DMS 273 treated with DMSO at 0.1 percent for 48 hours (cell line): ENCODE results near the gene FBXO42.
"Not testable (repeated sequence)": the region's sequence is repeated elsewhere in the genome, so short reads cannot be mapped to it uniquely, and the experiment has no call there.

Source experiments
- DNase-seq: peaks from one replicate; lab custom pipeline; 2025; lab: John Stamatoyannopoulos, UW

Gene FBXO42

GRCh38 chr1:16221499-16221898, 130.8 kb downstream of the FBXO42 start:
- DNase-seq = no peak

DNA sequence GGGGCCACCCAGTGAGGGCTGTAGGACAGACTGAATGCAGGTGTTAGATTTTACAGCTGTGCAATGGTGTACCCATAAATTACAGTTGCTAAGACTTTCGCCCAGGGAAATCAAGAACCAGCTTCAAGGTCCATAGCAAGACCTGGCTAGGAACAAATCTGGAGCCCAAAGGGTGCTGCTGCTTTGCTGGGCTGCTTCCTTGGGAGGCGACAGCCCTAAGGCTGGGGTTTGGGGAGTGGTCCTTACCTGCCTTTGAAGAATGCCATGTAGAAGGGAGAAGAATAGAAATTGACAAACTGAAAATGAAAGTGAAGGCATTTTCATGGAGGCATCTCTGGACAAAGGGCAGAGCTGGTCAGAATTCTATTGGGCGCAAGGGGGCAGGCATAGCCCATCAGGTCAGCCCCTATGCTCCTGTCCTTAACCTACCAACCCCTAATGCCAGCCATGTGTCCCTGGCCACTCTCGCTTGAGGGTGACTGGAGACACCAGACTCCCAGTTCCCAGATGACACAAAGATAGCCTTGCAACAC, 132.2 kb downstream of the FBXO42 start:
- no peak for DNase-seq

DNA sequence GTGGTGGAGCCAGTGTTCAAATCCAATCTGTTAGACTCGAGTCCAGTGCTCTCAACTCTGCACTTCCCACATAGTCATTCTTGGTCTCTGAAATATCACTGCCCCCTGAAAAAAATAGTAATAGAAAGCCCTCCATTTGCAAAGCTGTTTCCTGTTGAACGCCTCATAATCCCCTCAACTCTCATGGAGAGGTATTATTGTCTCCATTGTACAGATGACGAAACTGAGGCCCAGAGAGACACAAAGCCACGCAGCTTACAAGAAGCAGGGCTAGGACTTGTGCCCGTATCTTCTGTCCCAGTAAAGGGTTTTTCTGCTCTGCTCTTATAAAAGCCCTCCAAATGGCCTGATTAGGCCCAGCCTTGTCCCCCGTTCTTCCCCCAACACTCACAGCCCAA, 133.6 kb downstream of the FBXO42 start:
- DNase-seq = no peak

- no peak for DNase-seq
Measured at GRCh38 chr1:16218014-16218673, 134.1 kb downstream of the FBXO42 start.

GRCh38 chr1:16217061-16217785, 135.1 kb downstream of the FBXO42 start:
- DNase-seq = peak; percentile 76

DNA sequence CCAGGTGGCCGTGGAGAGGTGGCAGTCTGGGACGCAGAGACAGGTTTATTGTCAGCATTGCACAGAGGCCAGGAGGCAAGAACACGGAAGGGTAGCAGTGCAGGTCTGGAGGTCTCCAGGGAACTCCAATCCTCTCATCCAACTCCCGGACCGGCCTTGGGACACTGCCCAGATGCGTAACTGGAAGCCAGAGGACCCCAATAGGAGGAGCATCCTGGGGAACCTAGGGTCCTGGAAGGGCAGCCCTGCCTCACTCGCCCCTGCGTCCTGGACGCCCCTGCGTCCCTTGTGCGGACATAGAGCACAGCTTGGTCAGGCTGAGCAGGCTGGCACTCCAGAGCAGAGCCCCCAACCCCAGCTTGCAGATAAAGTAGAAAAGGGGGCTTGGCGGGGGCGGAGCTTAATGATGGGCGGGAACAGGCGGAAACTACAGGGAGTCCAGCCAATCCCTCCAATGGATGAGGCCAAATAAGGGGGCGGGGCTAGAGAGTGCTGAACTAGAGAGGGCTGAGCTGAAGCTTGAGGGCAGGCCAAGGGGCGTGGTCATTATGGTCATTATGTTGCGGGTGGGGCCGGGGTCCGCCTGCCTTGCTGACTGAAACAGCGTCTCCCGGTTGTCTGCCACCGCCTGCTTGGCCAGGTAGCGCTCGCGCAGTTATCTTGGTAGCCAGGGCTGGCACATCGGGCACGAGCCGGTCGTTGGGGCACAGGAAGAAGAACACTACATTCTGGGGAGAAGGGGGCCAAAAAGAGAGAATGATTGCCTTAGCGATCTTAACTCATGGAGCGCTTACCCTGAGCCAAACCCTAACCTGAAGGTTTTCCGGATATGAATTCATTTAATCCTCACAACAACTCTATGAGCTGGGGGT, 136.2 kb downstream of the FBXO42 start:
- DNase-seq = peak; percentile 23

DNA sequence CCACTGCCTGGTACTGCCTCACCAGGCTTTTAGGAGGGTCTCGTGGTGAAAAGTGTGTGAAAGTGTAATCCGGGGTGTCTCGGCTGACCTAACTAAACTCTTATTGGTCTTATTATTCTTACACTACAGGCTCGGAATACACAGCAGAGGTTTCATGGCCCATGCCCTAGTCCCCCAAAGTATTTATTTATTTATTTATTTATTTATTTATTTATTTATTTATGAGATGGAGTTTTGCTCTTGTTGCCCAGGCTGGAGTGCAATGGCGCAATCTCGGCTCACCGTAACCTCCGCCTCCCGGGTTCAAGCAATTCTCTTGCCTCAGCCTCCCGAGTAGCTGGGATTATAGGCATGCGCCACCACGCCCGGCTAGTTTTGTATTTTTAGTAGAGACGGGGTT, 137.0 kb downstream of the FBXO42 start:
- not testable (repeated sequence) for DNase-seq

DNA sequence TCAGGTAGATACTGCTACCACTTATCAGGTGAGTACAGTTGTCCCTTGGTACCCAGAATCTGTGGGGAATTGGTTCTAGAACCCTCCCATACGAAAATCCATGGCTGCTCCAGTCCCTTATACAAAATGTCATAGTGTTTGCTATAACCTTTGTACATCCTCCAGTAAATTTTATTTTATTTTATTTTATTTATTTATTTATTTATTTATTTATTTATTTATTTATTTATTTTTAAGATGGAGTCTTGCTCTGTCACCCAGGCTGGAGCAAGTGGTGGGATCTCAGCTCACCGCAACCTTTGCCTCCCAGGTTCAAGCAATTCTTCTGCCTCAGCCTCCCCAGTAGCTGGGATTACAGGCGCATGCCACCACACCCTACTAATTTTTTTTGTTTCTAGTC, 138.7 kb downstream of the FBXO42 start:
- DNase-seq = not testable (repeated sequence)

- DNase-seq = no peak
Measured at GRCh38 chr1:16213013-16213412, 139.3 kb downstream of the FBXO42 start.

- DNase-seq = no peak
Measured at GRCh38 chr1:16212251-16212961, 139.9 kb downstream of the FBXO42 start, which contains the start of gene ARHGEF19. Gene ARHGEF19, minus strand, starts transcription at chr1:16212652. Its CDS starts 3,598 bp downstream, at chr1:16209054.

GRCh38 chr1:16211824-16212223, 140.5 kb downstream of the FBXO42 start:
- no peak for DNase-seq

GRCh38 chr1:16210581-16210980, 141.7 kb downstream of the FBXO42 start:
- no peak for DNase-seq

DNA sequence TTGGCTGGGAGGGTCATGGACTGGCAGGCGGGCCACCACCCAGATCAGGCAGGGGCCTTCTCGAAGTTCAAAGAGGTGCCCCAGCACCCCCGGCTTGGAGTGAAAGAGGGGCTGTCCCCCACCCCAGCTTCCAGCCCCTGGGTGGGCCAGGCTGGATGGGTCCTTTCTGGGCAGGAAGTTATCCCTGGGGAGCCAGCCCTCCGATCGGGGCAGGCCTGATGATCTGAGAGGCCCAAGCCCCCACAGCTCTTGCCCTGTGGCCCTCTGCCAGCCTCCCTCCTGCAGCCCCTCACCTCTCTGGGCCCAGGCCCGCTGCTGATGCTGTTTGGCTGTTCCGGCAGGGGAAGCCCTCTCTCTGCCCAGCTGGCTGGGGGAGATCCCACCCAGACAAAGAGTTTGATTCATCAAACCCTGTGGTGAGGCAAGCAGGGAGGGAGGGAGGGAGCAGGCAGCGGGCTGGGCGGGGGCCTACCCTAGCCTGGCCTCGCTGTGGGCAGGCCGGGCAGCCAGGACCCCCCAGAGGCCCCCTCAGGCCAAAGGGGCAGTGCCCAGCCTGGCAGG, 142.4 kb downstream of the FBXO42 start:
- no peak for DNase-seq

DNA sequence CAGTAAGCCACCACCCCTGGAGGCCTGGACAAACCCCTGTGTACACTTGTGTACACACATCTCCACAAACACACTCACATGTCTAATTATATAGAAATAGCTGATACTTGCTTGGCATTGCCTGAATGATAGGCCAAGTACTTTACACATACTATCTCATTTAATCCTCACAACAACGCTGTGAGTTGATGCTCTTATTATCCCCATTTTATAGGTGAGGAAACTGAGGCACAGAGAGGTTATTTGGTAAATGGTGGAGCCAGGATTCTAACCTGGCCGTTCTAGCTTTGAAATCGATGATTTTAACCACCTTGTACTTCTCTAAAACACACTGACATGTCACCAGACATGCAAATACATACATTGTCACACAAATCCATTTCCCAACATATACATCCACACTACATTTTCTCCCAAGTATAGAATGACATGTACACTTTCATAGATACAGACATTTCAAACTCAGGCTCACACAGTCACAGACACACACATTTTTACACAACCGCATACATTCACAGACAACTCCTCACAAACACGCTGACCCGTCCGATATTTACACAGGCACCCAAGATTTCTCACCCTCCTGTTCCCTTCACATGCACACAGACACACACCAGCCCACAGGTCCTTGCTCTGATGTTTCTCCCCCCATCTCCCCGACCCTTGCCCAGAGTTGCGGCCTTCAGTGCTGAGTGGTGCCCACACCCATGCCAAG, 143.0 kb downstream of the FBXO42 start:
- DNase-seq = no peak

DNA sequence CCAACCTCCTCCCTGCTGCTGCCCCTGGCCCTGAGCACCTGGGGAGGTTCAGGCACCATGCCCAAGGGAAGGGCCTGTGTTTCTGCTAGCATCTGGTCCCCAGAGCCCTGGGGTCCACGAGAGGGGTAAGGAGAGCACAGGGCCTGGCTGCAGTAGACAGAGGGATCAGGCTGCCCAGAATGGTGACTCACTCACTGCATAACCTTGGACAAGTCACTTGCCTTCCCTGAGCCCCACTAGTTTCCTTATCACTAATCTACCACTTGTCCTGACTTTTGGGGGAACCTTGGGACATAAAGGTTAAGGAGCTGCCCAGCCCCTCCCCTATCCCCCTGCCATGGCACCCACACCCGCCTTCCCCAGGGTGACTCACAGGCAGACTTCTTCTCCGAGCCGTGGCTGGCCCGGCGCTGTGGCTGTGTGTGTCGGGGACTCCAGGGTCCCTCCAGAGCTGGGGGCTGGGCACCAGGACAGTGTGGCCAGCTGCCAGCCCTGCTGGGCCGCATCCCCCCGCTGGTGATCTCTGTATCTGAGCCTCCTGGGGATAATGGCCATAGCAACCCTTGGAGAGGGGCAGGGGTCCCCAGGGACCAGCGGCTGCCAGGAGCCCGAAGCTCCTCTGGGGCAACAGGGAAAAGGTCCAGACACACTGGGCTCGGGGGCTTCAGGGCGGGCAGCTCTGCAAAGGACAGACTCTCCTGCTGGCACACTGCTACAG, 143.9 kb downstream of the FBXO42 start:
- no peak for DNase-seq

DNA sequence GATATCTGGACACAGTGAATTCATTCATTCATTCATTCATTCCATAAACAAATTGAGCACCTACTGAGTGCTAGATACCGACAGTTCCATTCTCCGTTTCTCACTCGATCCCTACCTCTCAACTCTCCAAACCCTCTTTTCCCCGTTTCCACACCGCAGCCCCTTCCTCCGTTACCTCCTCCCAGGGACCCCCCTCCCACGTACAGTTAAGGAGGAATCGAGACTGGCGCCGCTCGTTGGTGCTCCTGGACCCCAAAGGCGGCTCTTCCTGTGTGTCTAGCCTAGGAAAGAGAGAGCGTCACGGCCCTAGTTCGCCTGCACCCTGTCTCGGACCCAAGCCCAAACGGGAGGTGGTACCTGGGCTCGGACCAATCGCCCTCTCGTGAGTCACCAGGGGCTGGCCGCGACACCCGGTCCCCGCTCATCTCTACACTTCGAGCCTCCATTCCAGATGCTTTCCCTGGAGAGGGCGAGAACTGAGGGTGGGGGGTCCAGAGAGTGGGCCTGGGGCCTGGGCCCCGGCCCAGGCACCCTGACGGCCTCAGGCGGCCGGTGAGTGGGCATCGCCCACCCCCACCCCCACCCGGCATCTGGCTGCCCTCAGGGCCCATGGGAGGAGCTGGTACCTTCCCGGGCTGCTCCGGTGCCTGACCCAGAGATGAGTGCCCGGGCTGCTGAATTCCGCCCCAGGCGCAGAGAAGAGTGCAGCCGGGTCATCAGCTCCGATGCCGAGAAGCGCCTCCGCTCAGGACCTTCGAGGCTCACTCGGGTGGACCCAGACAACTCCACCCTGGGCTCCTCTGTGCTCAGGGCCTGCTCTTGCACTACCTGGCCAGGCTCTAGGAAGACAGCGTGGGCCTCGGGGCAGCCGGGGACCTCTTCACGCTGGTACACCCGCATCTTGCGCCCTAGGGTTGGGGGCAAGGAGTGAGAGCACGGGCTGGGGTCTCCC, 144.7 kb downstream of the FBXO42 start:
- DNase-seq = no peak

GRCh38 chr1:16206547-16207317, 145.5 kb downstream of the FBXO42 start:
- DNase-seq = peak; percentile 91

GRCh38 chr1:16205891-16206546, 146.3 kb downstream of the FBXO42 start:
- DNase-seq = no peak
